Choroid plexus epithelial cell (primary cell): ENCODE data around the gene HOXA3.

Source experiments
- DNase-seq: peaks from one replicate; pipeline ENCODE4 v3.0.0-alpha.2; 2010; ENCODE audit warnings: low read depth
- H3K4me3 ChIP-seq: 2 replicates; pipeline ENCODE4 v1.5.1; 2011; ENCODE audit warnings: low read depth, mild to moderate bottlenecking, control low read depth, low read length, moderate library complexity
- CTCF ChIP-seq: conservative IDR thresholded peaks from 2 replicates; pipeline ENCODE4 v1.5.1; 2011; ENCODE audit warnings: low read depth, mild to moderate bottlenecking, control low read depth, inconsistent platforms, low read length, moderate library complexity

The HOXA3 gene

GRCh38 chr7:27095050-27095896, 57.1 kb downstream of the HOXA3 start:
- DNase-seq: no peak
- H3K4me3 ChIP-seq: no peak overlapping the region
- no peak for TF ChIP-seq CTCF

- DNase-seq: no peak
- H3K4me3 ChIP-seq: no peak overlapping the region
- no peak for TF ChIP-seq CTCF
Measured at GRCh38 chr7:27094304-27095049, 57.9 kb downstream of the HOXA3 start.

- DNase-seq: no peak
- no peak for TF ChIP-seq CTCF
- H3K4me3 ChIP-seq: no peak overlapping the region
Measured at GRCh38 chr7:27093184-27093895, 59.0 kb downstream of the HOXA3 start.

- H3K4me3 ChIP-seq: no peak overlapping the region
- DNase-seq: no peak
- no peak for TF ChIP-seq CTCF
Measured at GRCh38 chr7:27092819-27093110, 59.6 kb downstream of the HOXA3 start.

GRCh38 chr7:27091941-27092818, 60.2 kb downstream of the HOXA3 start:
- H3K4me3 ChIP-seq: no peak overlapping the region
- DNase-seq: no peak
- TF ChIP-seq CTCF: no peak

- H3K4me3 ChIP-seq: no peak overlapping the region
- TF ChIP-seq CTCF: no peak
- no peak for DNase-seq
Measured at GRCh38 chr7:27091105-27091504, 61.3 kb downstream of the HOXA3 start.
